GOT3 (cell line): ENCODE measurements around the gene DPYSL3.

ENCODE experiments used
- DNase-seq: peaks from one replicate; lab custom pipeline; 2025; ENCODE audit warnings: mixed read lengths; lab: John Stamatoyannopoulos, UW

The DPYSL3 gene

GRCh38 chr5:147403651-147404640 is 105.9 kb downstream of the DPYSL3 start:
- peak; percentile 83 for DNase-seq

GRCh38 chr5:147400881-147401280 is 109.0 kb downstream of the DPYSL3 start:
- DNase-seq, result no peak

- DNase-seq, result no peak
Measured at GRCh38 chr5:147400126-147400809, 109.6 kb downstream of the DPYSL3 start.

- no peak for DNase-seq
Measured at GRCh38 chr5:147398860-147399259, 111.0 kb downstream of the DPYSL3 start.

- DNase-seq, result no peak
Measured at GRCh38 chr5:147397616-147398015, 112.3 kb downstream of the DPYSL3 start.

- DNase-seq, result no peak
Measured at GRCh38 chr5:147396070-147396823, 113.6 kb downstream of the DPYSL3 start.

- no peak for DNase-seq
Measured at GRCh38 chr5:147393874-147394672, 115.8 kb downstream of the DPYSL3 start.

GRCh38 chr5:147391781-147392180 is 118.1 kb downstream of the DPYSL3 start:
- DNase-seq, result peak; percentile 15

- no peak for DNase-seq
Measured at GRCh38 chr5:147390654-147391225, 119.1 kb downstream of the DPYSL3 start.

GRCh38 chr5:147388184-147389108 is 121.4 kb downstream of the DPYSL3 start:
- no peak for DNase-seq

- no peak for DNase-seq
Measured at GRCh38 chr5:147387109-147387508, 122.8 kb downstream of the DPYSL3 start.

- no peak for DNase-seq
Measured at GRCh38 chr5:147384346-147385193, 125.3 kb downstream of the DPYSL3 start.

GRCh38 chr5:147382776-147383175 is 127.1 kb downstream of the DPYSL3 start:
- DNase-seq, result no peak

GRCh38 chr5:147381555-147381954 is 128.3 kb downstream of the DPYSL3 start:
- no peak for DNase-seq

- no peak for DNase-seq
Measured at GRCh38 chr5:147377682-147378081, 132.2 kb downstream of the DPYSL3 start.

- no peak for DNase-seq
Measured at GRCh38 chr5:147375151-147375550, 134.7 kb downstream of the DPYSL3 start.

- DNase-seq, result no peak
Measured at GRCh38 chr5:147373328-147373727, 136.5 kb downstream of the DPYSL3 start.

- no peak for DNase-seq
Measured at GRCh38 chr5:147372191-147372590, 137.7 kb downstream of the DPYSL3 start.

GRCh38 chr5:147371290-147371689 is 138.6 kb downstream of the DPYSL3 start:
- no peak for DNase-seq
